Mucosa of descending colon (tissue), 3 donors: Measurements from ENCODE around the gene TTC39B. TPM values are rescaled to one million over a fixed set of nuclear protein-coding genes. Genes with fewer than 3 reads are reported as not detected.

ENCODE experiments used
- ATAC-seq: fragments of 200-7000 bp; cut with Tn5 transposase; one replicate; pipeline ENCODE4 v1.9.1; 2020; ENCODE audit warnings: mild to moderate bottlenecking, moderate library complexity
- DNase-seq, 3 donors: peaks; one replicate each; pipeline ENCODE4 v3.0.0-alpha.2; 2020
- H3K36me3 ChIP-seq: fragments of 200-600 bp; one replicate; pipeline ENCODE4 v1.8.0; 2021; ENCODE audit warnings: low read depth, mild to moderate bottlenecking
- H3K4me1 ChIP-seq: fragments of 200-600 bp; one replicate; pipeline ENCODE4 v1.8.0; 2021; ENCODE audit warnings: low read depth, mild to moderate bottlenecking
- H3K4me3 ChIP-seq: fragments of 200-600 bp; one replicate; pipeline ENCODE4 v1.8.0; 2021; ENCODE audit warnings: mild to moderate bottlenecking
- H3K9me3 ChIP-seq: fragments of 200-600 bp; one replicate; pipeline ENCODE4 v1.8.0; 2021; ENCODE audit warnings: mild to moderate bottlenecking
- CTCF ChIP-seq: fragments of 200-600 bp; IDR thresholded peaks from one replicate; pipeline ENCODE4 v1.8.0; 2022; ENCODE audit warnings: antibody characterized with exemption, mild to moderate bottlenecking
- intact Hi-C, 2 donors: fragments of 100-400 bp; cut with DNase I in 1 of 2; cut with micrococcal nuclease in 1 of 2; formaldehyde crosslinking; loops; one replicate each; pipeline versions ENCODE4 v1.11.0 to v1.11.1; 2022; cut with DNase I, micrococcal nuclease
- total RNA-seq, 3 donors: library from RNA; stranded (reverse); fragmentation: NEBNext Ultra II Directional in 2 of 3; extraction: Animal tissue kit (Norgen Biotek cat#: 25700) in 2 of 3; gene quantifications; one replicate each; pipeline versions ENCODE4 v1.2.1 to v1.2.4, GENCODE V29; 2021 to 2023
- donor health status: DM: no; HTN: no; CAD: no; lungs with moderate emphysema.
- donor health status: DM: no; HTN: no; CAD: no.
- donor health status: DM: no; HTN: yes; CAD: no.

TTC39B gene
- total RNA-seq, 3 donors from 2014 or later = 36.9 to 48.0 (median 43.8) TPM

- H3K36me3 ChIP-seq = no peaks in the 10 kb centered on the region
- intact Hi-C loops = no loop called here
- no peak for TF ChIP-seq CTCF
Measured at GRCh38 chr9:15189481-15189880, 117.5 kb downstream of the TTC39B start.

GRCh38 chr9:15187589-15187988, 119.4 kb downstream of the TTC39B start:
- Histone ChIP-seq H3K9me3 (no peaks in the 10 kb centered on the region), H3K4me3 (no peak overlapping the region), H3K36me3 (no peaks in the 10 kb centered on the region), H3K4me1 (no peaks in the 10 kb centered on the region)
- ATAC-seq (no peak), DNase-seq (no peak)
- intact Hi-C loops = no loop called here
- no peak for TF ChIP-seq CTCF

More at GRCh38 chr9:15189481-15189880, 117.5 kb downstream of the TTC39B start:
- DNase-seq (no peak), ATAC-seq (no peak)
- Histone ChIP-seq H3K9me3 (no peaks in the 10 kb centered on the region), H3K4me1 (no peaks in the 10 kb centered on the region), H3K4me3 (no peak overlapping the region)

GRCh38 chr9:15182730-15183129, 124.3 kb downstream of the TTC39B start:
- no peak for TF ChIP-seq CTCF
- no peaks in the 10 kb centered on the region for H3K36me3 ChIP-seq
- ATAC-seq (no peak), DNase-seq (no peak)
- H3K9me3 ChIP-seq = no peaks in the 10 kb centered on the region
- no peaks in the 10 kb centered on the region for H3K4me1 ChIP-seq
- intact Hi-C loops = no loop called here
- no peak overlapping the region for H3K4me3 ChIP-seq

DNA sequence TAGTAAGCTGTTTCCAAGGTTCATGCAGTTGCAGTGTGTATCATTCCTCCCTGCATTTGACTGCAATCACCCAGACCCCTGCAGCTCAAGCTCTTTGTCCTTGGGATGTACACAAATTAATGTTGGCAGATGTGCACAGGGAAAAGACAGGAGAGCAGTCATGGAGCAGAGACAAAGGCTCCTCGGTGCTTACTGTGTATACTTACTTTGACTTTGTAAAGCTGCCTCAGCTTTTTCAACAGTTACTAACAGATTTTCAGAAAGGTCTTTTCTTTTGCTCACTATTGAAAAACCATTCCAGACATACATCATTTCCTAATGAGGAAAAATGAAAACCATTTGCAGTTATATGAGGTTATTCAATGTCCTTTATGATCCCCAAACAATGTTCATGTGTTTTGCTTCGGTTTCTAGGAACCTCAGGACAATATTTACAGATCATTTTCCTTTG, 124.9 kb downstream of the TTC39B start:
- H3K36me3 ChIP-seq = no peaks in the 10 kb centered on the region
- no peak overlapping the region for H3K4me3 ChIP-seq
- intact Hi-C loops = no loop called here
- ATAC-seq = no peak
- no peak for DNase-seq
- no peak for TF ChIP-seq CTCF
- H3K4me1 ChIP-seq = no peaks in the 10 kb centered on the region
- H3K9me3 ChIP-seq = no peaks in the 10 kb centered on the region

DNA sequence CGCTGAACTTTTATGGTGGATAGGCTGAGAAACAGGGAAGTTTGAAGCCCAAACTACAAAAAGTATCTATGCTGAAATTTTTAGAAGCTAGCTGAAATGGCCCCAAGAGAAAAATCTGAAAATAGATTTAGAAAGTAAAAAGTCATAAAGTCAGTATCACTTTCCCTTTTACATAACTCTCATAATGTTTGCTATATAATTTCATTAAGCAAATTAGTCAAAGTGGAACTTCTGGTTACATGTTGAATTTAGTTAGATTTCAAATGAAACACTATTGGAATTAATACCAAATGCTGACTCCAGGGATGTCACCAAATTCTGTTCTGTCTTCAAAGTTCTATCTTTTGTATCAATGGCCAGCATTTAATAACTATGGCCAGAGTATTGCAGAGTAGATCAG, 126.9 kb downstream of the TTC39B start:
- Histone ChIP-seq H3K9me3 (no peaks in the 10 kb centered on the region), H3K4me1 (no peaks in the 10 kb centered on the region), H3K36me3 (no peaks in the 10 kb centered on the region), H3K4me3 (no peak overlapping the region)
- intact Hi-C loops = no loop called here
- DNase-seq = no peak
- ATAC-seq = no peak
- TF ChIP-seq CTCF = no peak

DNA sequence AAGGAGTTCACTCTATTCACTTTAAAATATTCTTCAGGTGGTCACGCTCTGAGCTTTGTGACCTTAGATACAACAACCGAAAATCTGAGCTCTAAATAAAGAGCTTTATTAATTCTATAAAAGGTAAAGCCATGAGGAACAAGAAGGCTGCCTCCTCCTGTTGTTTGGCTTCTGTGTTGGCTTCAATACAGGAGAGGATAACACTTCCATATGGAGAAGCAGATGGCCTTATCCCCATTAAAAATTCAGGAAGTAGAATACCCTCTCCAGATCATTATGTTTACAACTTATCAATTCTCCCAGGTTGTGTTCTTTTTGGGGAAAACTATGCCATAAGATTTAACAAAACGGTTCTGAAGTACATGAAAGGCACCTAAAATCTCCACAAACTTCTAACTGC, 128.4 kb downstream of the TTC39B start:
- intact Hi-C loops = no loop called here
- H3K4me3 ChIP-seq = no peak overlapping the region
- ATAC-seq (no peak), DNase-seq (no peak)
- no peaks in the 10 kb centered on the region for H3K9me3 ChIP-seq
- no peaks in the 10 kb centered on the region for H3K4me1 ChIP-seq
- no peaks in the 10 kb centered on the region for H3K36me3 ChIP-seq
- no peak for TF ChIP-seq CTCF
